GM23338 (cell line): ENCODE data around the gene LRBA.

Experiments
- CREB1 ChIP-seq: fragments of 250-450 bp; sonication (Bioruptor Pico); IDR thresholded peaks from 2 replicates; pipeline ENCODE4 v1.5.0; 2020; ENCODE audit warnings: low read depth, mild to moderate bottlenecking, moderate library complexity
- CTCF ChIP-seq, 2 experiments: fragments of 200-600 bp in 1 of 2; sonication (generic) in 1 of 2; conservative IDR thresholded peaks; 2 replicates each; pipeline versions ENCODE4 v1.5.1 to v1.6.1; 2016 to 2017; ENCODE audit warnings: antibody characterized with exemption in 2 of 2, low read depth in 2 of 2, mild to moderate bottlenecking in 2 of 2, moderate library complexity in 1 of 2
- ETS1 ChIP-seq: IDR thresholded peaks from 2 replicates; pipeline ENCODE4 v1.6.1; 2016; ENCODE audit warnings: antibody characterized with exemption
- EZH2 ChIP-seq: fragments of 200-600 bp; sonication (generic); IDR thresholded peaks from one replicate; pipeline ENCODE4 v1.8.0; 2017; ENCODE audit warnings: antibody characterized with exemption, mild to moderate bottlenecking, low read depth; ENCODE audit not compliant: unreplicated experiment
- POLR2AphosphoS5 ChIP-seq: IDR thresholded peaks from 2 replicates; pipeline ENCODE4 v1.6.1; 2016; ENCODE audit warnings: antibody characterized with exemption, low read depth
- ZNF114 ChIP-seq: fragments of 250-450 bp; sonication (Bioruptor Pico); IDR thresholded peaks from 2 replicates; pipeline ENCODE4 v1.5.0; 2020; ENCODE audit warnings: mild to moderate bottlenecking, moderate library complexity

- TF ChIP-seq ZNF114 (CRISPR knock-in tag) (no peak), CTCF (conservative IDR thresholded peaks at IDR 0.05; ENCODE audit: low read depth in 2 of 2) (no peak), POLR2AphosphoS5 (no peak), EZH2 (no peak), ETS1 (no peak), CREB1 (CRISPR knock-in tag) (no peak)
These were observed 406.0 kb downstream of the LRBA start for GRCh38 chr4:150609131-150609530.
